Progenitor cell of endocrine pancreas (in vitro differentiated cells): ENCODE data around the gene SLC35B2. TPM values are rescaled to one million over a fixed set of nuclear protein-coding genes. Genes with fewer than 3 reads are reported as not detected.

Experiments used
- DNase-seq: peaks from one replicate; pipeline ENCODE4 v3.0.0; 2021; ENCODE audit warnings: low spot score; ENCODE audit not compliant: unreplicated experiment
- H3K27ac Mint-ChIP-seq: 2 replicates; pipeline ENCODE4 v1.8.0; 2021; ENCODE audit warnings: mild to moderate bottlenecking, moderate library complexity, mixed read lengths
- H3K27me3 Mint-ChIP-seq: 2 replicates; pipeline ENCODE4 v1.8.0; 2021; ENCODE audit warnings: mixed read lengths
- H3K36me3 Mint-ChIP-seq: 2 replicates; pipeline ENCODE4 v1.8.0; 2022; ENCODE audit warnings: mixed read lengths; ENCODE audit not compliant: insufficient read depth
- H3K4me1 Mint-ChIP-seq: 2 replicates; pipeline ENCODE4 v1.8.0; 2021; ENCODE audit warnings: low read depth, mixed read lengths
- H3K4me3 Mint-ChIP-seq: 2 replicates; pipeline ENCODE4 v1.8.0; 2021; ENCODE audit warnings: low read depth, mild to moderate bottlenecking, moderate library complexity, mixed read lengths
- H3K9me3 Mint-ChIP-seq: 2 replicates; pipeline ENCODE4 v1.8.0; 2021; ENCODE audit warnings: low read depth, mixed read lengths
- CTCF ChIP-seq: fragments of 200-600 bp; sonication (generic); IDR thresholded peaks from one replicate; pipeline ENCODE4 v1.5.0; 2021; ENCODE audit warnings: antibody characterized with exemption, mild to moderate bottlenecking; ENCODE audit not compliant: unreplicated experiment
- total RNA-seq: library from RNA; stranded (reverse); gene quantifications from 2 replicates; pipeline ENCODE4 v1.2.1, GENCODE V29; 2021

The SLC35B2 gene
- total RNA-seq, 1 donor from 2014 or later = 50.3 TPM

GRCh38 chr6:44214307-44214706 is 43.0 kb downstream of the SLC35B2 start:
- no peak for DNase-seq
- no peaks in the 10 kb centered on the region for H3K9me3 Mint-ChIP-seq
- no peaks in the 10 kb centered on the region for H3K36me3 Mint-ChIP-seq
- no peak for TF ChIP-seq CTCF
- peaks cover 12% of the 10 kb centered on the region for H3K4me1 Mint-ChIP-seq
- no peak overlapping the region for H3K4me3 Mint-ChIP-seq
- no peak overlapping the region for H3K27ac Mint-ChIP-seq
- H3K27me3 Mint-ChIP-seq = peaks cover 19% of the 10 kb centered on the region

GRCh38 chr6:44211284-44211683 is 46.0 kb downstream of the SLC35B2 start:
- Mint-ChIP-seq H3K27me3 (peaks cover 9% of the 10 kb centered on the region), H3K27ac (no peak overlapping the region), H3K36me3 (no peaks in the 10 kb centered on the region), H3K4me1 (no peaks in the 10 kb centered on the region), H3K4me3 (no peak overlapping the region), H3K9me3 (no peaks in the 10 kb centered on the region)
- DNase-seq = no peak
- no peak for TF ChIP-seq CTCF

- H3K9me3 Mint-ChIP-seq = no peaks in the 10 kb centered on the region
- H3K27me3 Mint-ChIP-seq = peaks cover 11% of the 10 kb centered on the region
- H3K4me3 Mint-ChIP-seq = no peak overlapping the region
- no peak for TF ChIP-seq CTCF
- no peak for DNase-seq
- no peak overlapping the region for H3K27ac Mint-ChIP-seq
- H3K4me1 Mint-ChIP-seq = peaks cover 7% of the 10 kb centered on the region
- no peaks in the 10 kb centered on the region for H3K36me3 Mint-ChIP-seq
Measured at GRCh38 chr6:44207966-44208365, 49.4 kb downstream of the SLC35B2 start.

Other genes starting within 250 kb of the SLC35B2 start
- gene MRPL14, start 130.1 kb downstream of the SLC35B2 start, total RNA-seq = 49.9 and 51.1 TPM in 2 replicates
- gene TMEM63B, start 130.0 kb downstream of the SLC35B2 start, total RNA-seq = 69.1 and 72.3 TPM in 2 replicates
- not detected in 2 replicates for gene CAPN11, start 98.7 kb downstream of the SLC35B2 start, total RNA-seq
- not detected in 2 replicates for gene MYMX, start 40.6 kb downstream of the SLC35B2 start, total RNA-seq
- gene SLC29A1, start 33.9 kb downstream of the SLC35B2 start, total RNA-seq = 24.1 and 26.2 TPM in 2 replicates
- 1,214 and 1,216 TPM in 2 replicates for gene HSP90AB1, start 10.4 kb downstream of the SLC35B2 start, total RNA-seq
- gene NFKBIE, start 8.0 kb upstream of the SLC35B2 start, total RNA-seq = 7.1 TPM in 2 replicates
- 3.5 and 4.7 TPM in 2 replicates for gene TMEM151B, start 12.9 kb upstream of the SLC35B2 start, total RNA-seq
- gene AARS2, start 55.8 kb upstream of the SLC35B2 start, total RNA-seq = 26.5 and 28.8 TPM in 2 replicates
- gene SPATS1, start 85.1 kb upstream of the SLC35B2 start, total RNA-seq = not detected in 2 replicates
- 30.4 and 30.5 TPM in 2 replicates for gene CDC5L, start 130.2 kb upstream of the SLC35B2 start, total RNA-seq